Measurements from ENCODE around the gene PRPF6.
A peak's percentile ranks its signal among the peaks of the same experiment; 100 is the strongest.

PRPF6 gene

DNA sequence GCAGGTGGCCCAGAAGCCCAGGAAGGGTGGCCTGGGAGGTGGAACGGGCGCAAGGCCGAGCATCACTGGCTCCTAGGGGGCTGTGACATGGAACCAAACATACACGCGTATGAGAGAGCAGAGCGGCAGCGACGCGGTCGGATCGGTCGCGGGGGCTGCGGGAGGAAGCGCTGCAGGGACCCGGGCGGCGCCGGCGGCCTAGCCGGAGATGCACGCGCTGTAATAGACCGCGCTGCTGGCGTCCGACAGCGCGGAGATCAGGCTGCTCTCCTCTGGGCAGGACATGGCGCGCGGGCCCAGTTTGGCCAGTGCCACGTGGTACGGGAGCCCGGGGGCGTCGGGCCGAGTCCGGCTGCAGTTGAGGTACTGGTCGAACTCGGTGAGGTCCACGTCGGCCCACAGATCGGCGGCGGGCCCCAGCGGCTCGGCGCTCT is 67.1 kb downstream of the PRPF6 start:
- intact Hi-C loops (cut with DNase I; ENCODE audit: low total_unique reads), result no loop called here
- Histone ChIP-seq H3K27ac (no peak overlapping the region), H3K4me3 (peak overlapping the region; percentile 32 to 39), H3K27me3 (peaks cover 5 to 96% of the 10 kb centered on the region in 2 donors), H3K36me3 (no peaks in the 10 kb centered on the region), H3K9me3 (no peaks in the 10 kb centered on the region), H3K4me1 (peaks cover 0 to 24% (median 14%) of the 10 kb centered on the region in 4 donors)
- TF ChIP-seq, protein P1, sequence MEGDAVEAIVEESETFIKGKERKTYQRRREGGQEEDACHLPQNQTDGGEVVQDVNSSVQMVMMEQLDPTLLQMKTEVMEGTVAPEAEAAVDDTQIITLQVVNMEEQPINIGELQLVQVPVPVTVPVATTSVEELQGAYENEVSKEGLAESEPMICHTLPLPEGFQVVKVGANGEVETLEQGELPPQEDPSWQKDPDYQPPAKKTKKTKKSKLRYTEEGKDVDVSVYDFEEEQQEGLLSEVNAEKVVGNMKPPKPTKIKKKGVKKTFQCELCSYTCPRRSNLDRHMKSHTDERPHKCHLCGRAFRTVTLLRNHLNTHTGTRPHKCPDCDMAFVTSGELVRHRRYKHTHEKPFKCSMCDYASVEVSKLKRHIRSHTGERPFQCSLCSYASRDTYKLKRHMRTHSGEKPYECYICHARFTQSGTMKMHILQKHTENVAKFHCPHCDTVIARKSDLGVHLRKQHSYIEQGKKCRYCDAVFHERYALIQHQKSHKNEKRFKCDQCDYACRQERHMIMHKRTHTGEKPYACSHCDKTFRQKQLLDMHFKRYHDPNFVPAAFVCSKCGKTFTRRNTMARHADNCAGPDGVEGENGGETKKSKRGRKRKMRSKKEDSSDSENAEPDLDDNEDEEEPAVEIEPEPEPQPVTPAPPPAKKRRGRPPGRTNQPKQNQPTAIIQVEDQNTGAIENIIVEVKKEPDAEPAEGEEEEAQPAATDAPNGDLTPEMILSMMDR (IDR thresholded peaks at IDR 0.05), result no peak
- DNase-seq, result no peak

GRCh38 chr20:64048402-64049044 is 67.6 kb downstream of the PRPF6 start:
- peaks cover 0 to 24% (median 14%) of the 10 kb centered on the region in 4 donors for H3K4me1 ChIP-seq
- H3K36me3 ChIP-seq, result no peaks in the 10 kb centered on the region
- no peak overlapping the region for H3K27ac ChIP-seq
- intact Hi-C loops (cut with DNase I; ENCODE audit: low total_unique reads), result no loop called here
- peaks cover 5 to 97% of the 10 kb centered on the region in 2 donors for H3K27me3 ChIP-seq
- peak overlapping the region; percentile 32 to 39 for H3K4me3 ChIP-seq
- no peaks in the 10 kb centered on the region for H3K9me3 ChIP-seq
- DNase-seq, result no peak
- TF ChIP-seq, protein P1 (IDR thresholded peaks at IDR 0.05), result no peak

GRCh38 chr20:64049060-64049877 is 68.3 kb downstream of the PRPF6 start, which contains the start of gene SOX18:
TSS of gene SOX18 (minus strand) at chr20:64049639. CDS start at chr20:64049516, 123 bp downstream.
- Histone ChIP-seq H3K4me1 (peaks cover 0 to 24% (median 14%) of the 10 kb centered on the region in 4 donors), H3K9me3 (no peaks in the 10 kb centered on the region), H3K27ac (no peak within 1 kb of the TSS), H3K4me3 (peak within 1 kb of the TSS; percentile 32 to 39), H3K36me3 (no peaks in the 10 kb centered on the region), H3K27me3 (peaks cover 5 to 97% of the 10 kb centered on the region in 2 donors)
- intact Hi-C loops (cut with DNase I; ENCODE audit: low total_unique reads), result no loop called here
- TF ChIP-seq, protein P1 (IDR thresholded peaks at IDR 0.05), result no peak
- no peak for DNase-seq

DNA sequence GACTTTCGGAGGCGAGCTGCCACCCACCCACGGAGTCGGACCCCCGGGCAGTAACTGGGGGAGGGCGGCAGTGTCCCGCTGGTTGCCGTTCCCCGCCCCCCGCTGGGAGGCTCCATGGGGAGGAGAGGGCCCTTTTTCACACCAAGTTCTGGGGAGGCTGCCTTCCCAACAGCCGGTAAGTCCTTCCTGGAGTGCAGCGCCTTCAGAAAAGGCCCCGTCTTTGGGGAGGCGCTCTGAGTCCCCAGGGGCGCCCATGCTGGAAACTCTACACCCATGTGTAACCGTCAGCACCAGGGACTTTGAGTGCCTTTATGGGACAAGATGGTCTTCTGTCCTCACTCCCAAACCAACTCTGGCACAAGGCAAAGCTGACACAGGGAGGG is 68.9 kb downstream of the PRPF6 start:
- Histone ChIP-seq H3K4me1 (peaks cover 0 to 24% (median 14%) of the 10 kb centered on the region in 4 donors), H3K27ac (no peak overlapping the region), H3K9me3 (no peaks in the 10 kb centered on the region), H3K4me3 (peak overlapping the region in 1 of 2 donors; percentile 39), H3K27me3 (peaks cover 5 to 97% of the 10 kb centered on the region in 2 donors), H3K36me3 (no peaks in the 10 kb centered on the region)
- no peak for DNase-seq
- intact Hi-C loops (cut with DNase I; ENCODE audit: low total_unique reads), result no loop called here
- TF ChIP-seq, protein P1 (IDR thresholded peaks at IDR 0.05), result no peak

DNA sequence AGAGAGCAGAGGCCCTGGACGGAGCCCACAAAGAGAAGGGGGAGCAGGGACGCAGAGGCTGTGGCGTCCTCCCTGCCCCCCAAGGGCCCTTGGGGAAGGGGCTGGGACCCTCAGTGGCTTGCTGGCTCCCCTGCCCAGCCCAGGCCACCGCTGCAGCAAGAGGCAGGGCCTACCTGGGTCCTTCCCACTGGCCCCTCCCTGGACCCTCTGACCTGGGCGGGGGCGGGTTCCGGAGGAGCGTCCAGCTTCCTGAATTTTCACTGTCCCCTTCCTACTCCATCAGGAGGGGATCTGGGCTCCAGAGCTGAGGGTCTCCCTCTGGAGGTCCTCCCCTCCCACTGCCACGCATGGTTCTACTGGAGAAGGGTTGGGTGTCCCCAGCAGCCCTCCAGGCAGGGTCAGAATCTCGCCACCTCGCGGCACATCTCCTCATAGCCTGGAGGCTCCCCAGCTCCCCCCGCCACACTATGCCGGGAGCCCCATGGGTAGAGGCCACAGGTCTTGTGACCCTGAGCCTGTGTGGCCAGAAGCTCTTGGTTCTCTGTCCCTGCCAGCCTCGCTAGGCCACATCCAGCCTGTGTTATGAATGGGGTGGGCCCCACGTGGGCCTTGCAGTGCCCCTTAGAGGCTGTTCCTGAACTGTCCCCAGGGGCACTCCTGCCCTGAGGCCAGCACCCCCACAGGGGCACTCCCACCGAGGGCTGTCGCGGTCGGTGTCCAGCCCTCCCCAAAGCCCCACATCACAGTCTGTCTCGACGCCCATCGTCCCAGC is 69.5 kb downstream of the PRPF6 start:
- H3K27me3 ChIP-seq, result peaks cover 5 to 97% of the 10 kb centered on the region in 2 donors
- DNase-seq, result no peak
- intact Hi-C loops (cut with DNase I; ENCODE audit: low total_unique reads), result no loop called here
- H3K36me3 ChIP-seq, result no peaks in the 10 kb centered on the region
- H3K27ac ChIP-seq, result peak overlapping the region in 1 of 2 donors; percentile 4
- peak overlapping the region in 1 of 2 donors; percentile 39 for H3K4me3 ChIP-seq
- no peaks in the 10 kb centered on the region for H3K9me3 ChIP-seq
- TF ChIP-seq, protein P1 (IDR thresholded peaks at IDR 0.05), result no peak
- H3K4me1 ChIP-seq, result peaks cover 0 to 24% (median 14%) of the 10 kb centered on the region in 4 donors
